NCI-H510A treated with DMSO at 0.1 percent for 48 hours (cell line): ENCODE measurements around the gene ZSCAN21.

Source experiments
- DNase-seq: peaks from one replicate; lab custom pipeline; 2025; lab: John Stamatoyannopoulos, UW

The ZSCAN21 gene

GRCh38 chr7:100100420-100101015 is 50.9 kb downstream of the ZSCAN21 start:
- DNase-seq, result peak; percentile 75

- peak; percentile 91 for DNase-seq
These were observed 51.7 kb downstream of the ZSCAN21 start, which contains the start of the genes AP4M1 and MCM7 for GRCh38 chr7:100101016-100101862. Gene AP4M1 (plus strand): TSS chr7:100101643. CDS start chr7:100101715, 72 bp downstream. Gene MCM7 (minus strand): TSS chr7:100101397. CDS start chr7:100101294, 103 bp downstream.

GRCh38 chr7:100102950-100103840 is 53.6 kb downstream of the ZSCAN21 start:
- no peak for DNase-seq

- no peak for DNase-seq
These were observed 56.0 kb downstream of the ZSCAN21 start for GRCh38 chr7:100105534-100105933.

GRCh38 chr7:100106633-100107032 is 57.1 kb downstream of the ZSCAN21 start:
- DNase-seq, result no peak

- no peak for DNase-seq
These were observed 57.7 kb downstream of the ZSCAN21 start for GRCh38 chr7:100107125-100107737.

GRCh38 chr7:100107890-100108289 is 58.3 kb downstream of the ZSCAN21 start:
- no peak for DNase-seq

- no peak for DNase-seq
These were observed 60.1 kb downstream of the ZSCAN21 start for GRCh38 chr7:100109521-100110163.

- DNase-seq, result no peak
These were observed 61.6 kb downstream of the ZSCAN21 start for GRCh38 chr7:100111156-100111555.

GRCh38 chr7:100111914-100112313 is 62.3 kb downstream of the ZSCAN21 start:
- DNase-seq, result no peak
